Stimulated activated naive CD4-positive, alpha-beta T cell (primary cell): Measurements from ENCODE around the gene IFT52.

Experiments
- DNase-seq, 6 experiments: peaks; one replicate each; lab custom pipeline; 2025; lab: John Stamatoyannopoulos, UW

Gene IFT52

DNA sequence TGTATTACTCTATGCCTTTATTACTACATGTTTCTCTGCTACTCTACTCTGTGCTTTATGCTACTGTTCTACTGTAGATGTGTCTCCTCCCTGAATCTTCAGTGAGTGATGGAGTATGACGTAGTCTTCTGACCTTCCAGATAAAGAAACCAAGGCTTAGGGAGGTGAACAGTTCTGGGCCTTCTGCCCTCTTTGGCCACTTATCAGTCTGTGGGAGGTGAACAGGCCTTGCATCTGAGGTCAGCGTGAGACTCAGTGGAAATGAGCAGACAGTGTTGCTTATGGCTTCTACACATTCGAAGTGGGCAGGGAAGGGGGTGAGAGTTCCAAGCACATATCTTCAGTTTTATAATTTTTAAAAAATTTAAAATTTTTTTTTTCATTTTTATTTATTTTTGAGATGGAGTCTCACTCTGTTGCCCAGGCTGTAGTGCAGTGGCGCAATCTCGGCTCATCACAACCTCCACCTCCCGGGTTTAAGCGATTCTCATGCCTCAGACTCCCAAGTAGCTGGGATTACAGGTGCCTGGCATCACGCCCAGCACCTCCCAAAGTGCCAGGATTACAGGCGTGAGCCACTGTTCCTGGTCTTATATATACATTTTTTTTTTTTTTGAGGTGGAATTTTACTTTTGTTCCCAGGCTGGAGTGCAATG lies 100.3 kb downstream of the IFT52 start:
- no peak for DNase-seq

DNA sequence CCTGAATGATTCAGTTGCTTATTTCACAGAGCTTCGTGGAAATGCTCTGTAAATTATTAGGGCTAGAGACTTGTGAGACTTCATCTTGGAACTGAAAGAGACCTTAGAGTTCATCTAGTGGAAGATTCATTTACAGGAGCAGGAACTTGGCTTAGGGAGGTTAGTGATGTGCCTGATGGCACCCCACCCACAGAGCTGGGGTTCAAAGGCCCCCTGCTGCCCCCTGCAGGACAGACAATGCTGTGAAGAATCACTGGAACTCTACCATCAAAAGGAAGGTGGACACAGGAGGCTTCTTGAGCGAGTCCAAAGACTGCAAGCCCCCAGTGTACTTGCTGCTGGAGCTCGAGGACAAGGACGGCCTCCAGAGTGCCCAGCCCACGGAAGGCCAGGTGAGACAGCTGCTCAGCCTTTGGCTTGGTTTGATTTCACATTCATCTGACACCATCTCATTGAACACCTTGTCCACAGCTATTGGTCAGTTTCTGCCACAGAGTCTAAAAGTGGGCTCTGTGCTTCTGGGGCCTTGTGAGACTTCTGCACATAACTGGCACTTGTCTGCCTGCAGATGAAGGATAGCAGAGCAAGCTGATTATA lies 101.3 kb downstream of the IFT52 start:
- DNase-seq = peak in 4 of 6 experiments; percentile 9 to 20 (median 14)

DNA sequence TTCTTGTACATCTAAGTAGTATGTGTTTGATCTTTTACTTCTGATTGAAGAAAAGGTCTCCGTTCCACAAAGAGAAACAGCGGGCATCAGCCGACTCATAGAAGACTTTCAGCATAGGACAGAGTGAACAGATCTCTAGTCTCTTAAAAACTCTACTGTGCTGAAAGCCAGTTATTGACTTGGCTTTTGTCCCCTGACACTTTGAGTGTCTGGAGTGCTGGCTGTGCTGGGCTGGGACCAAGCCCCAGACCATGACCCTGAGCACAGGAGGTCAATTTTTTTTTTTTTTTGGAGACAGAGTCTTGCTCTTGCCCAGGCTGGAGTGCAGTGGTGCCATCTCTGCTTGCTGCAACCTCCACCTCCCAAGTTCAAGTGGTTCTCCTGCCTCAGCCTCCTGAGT lies 104.0 kb downstream of the IFT52 start:
- no peak for DNase-seq

DNA sequence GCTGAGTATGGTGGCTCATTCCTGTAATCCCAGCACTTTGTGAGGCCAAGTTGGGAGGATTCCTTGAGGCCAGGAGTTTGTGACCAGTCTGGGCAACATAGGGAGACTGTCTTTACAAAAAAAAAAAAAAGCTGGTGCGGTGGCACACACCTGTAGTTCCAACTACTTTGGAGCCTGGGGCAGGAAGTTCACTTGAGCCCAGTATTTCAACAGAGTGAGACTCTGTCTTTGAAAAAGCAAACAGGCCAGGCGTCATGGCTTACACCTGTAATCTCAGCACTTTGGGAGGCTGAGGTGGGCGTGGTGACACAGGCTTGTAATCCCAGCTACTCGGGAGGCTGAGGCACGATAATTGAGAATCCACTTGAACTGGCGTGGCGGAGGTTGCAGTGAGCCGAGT lies 104.8 kb downstream of the IFT52 start:
- no peak for DNase-seq
